SU-DHL-6 (cell line): ENCODE data around the gene CGB3.

Source experiments
- H2AFZ ChIP-seq: fragments of 200-600 bp; sonication (generic); 2 replicates; pipeline ENCODE4 v1.6.1; 2014; ENCODE audit warnings: low read depth, mild to moderate bottlenecking, moderate library complexity, mixed read lengths, antibody characterized with exemption, low read length; ENCODE audit not compliant: severe bottlenecking
- H3F3A ChIP-seq: fragments of 200-600 bp; shearing (Covaris generic); 2 replicates; pipeline ENCODE4 v1.6.0; 2016; ENCODE audit warnings: antibody characterized with exemption, mild to moderate bottlenecking; ENCODE audit not compliant: insufficient read depth
- H3K27ac ChIP-seq: fragments of 200-600 bp; sonication (generic); 2 replicates; pipeline ENCODE4 v1.5.1; 2016; ENCODE audit warnings: low read depth, mild to moderate bottlenecking, low read length, moderate library complexity, mixed read lengths
- H3K27me3 ChIP-seq: fragments of 200-600 bp; sonication (generic), shearing (Covaris generic); 2 replicates; pipeline ENCODE4 v1.6.0; 2014; ENCODE audit warnings: mild to moderate bottlenecking, low read length
- H3K36me3 ChIP-seq: fragments of 200-600 bp; sonication (generic); 2 replicates; pipeline ENCODE4 v1.6.1; 2014; ENCODE audit warnings: mild to moderate bottlenecking, low read length, mixed read lengths
- H3K4me2 ChIP-seq: fragments of 300-600, 200-600 bp; shearing (Covaris generic), sonication (generic); 2 replicates; pipeline ENCODE4 v1.6.0; 2014; ENCODE audit warnings: low read length, low read depth, mild to moderate bottlenecking; ENCODE audit not compliant: poor library complexity, severe bottlenecking
- H3K4me3 ChIP-seq: fragments of 200-600 bp; sonication (generic); 2 replicates; pipeline ENCODE4 v1.5.1; 2014; ENCODE audit warnings: antibody characterized with exemption, low read length, mild to moderate bottlenecking, mixed read lengths; ENCODE audit not compliant: insufficient read depth, poor library complexity, severe bottlenecking
- H3K79me2 ChIP-seq: fragments of 200-600 bp; sonication (generic); 2 replicates; pipeline ENCODE4 v1.6.1; 2014; ENCODE audit warnings: mild to moderate bottlenecking, low read length, moderate library complexity; ENCODE audit not compliant: insufficient read depth
- H3K9ac ChIP-seq: fragments of 200-600 bp; sonication (generic); 2 replicates; pipeline ENCODE4 v1.7.0; 2014; ENCODE audit warnings: mild to moderate bottlenecking, low read length
- H3K9me2 ChIP-seq: fragments of 200-600 bp; sonication (generic); replicated peaks from 2 replicates; pipeline ENCODE4 v1.6.1; 2014; ENCODE audit warnings: low read length; ENCODE audit not compliant: insufficient read depth
- H3K9me3 ChIP-seq: fragments of 200-600 bp; sonication (generic); 2 replicates; pipeline ENCODE4 v1.6.1; 2014; ENCODE audit warnings: low read length, mixed read lengths; ENCODE audit not compliant: insufficient read depth
- H4K20me1 ChIP-seq: fragments of 200-600 bp; sonication (generic); 2 replicates; pipeline ENCODE4 v1.6.1; 2014; ENCODE audit warnings: low read depth, mild to moderate bottlenecking, antibody characterized with exemption, low read length, moderate library complexity, mixed read lengths
- CTCF ChIP-seq: fragments of 200-600 bp; sonication (generic); IDR thresholded peaks from one replicate; pipeline ENCODE4 v1.5.1; 2017; ENCODE audit warnings: antibody characterized with exemption, mild to moderate bottlenecking, low read length, moderate library complexity; ENCODE audit not compliant: insufficient read depth, poor library complexity, severe bottlenecking
- EZH2phosphoT487 ChIP-seq: fragments of 200-600 bp; sonication (generic), shearing (Covaris generic); conservative IDR thresholded peaks from 2 replicates; pipeline ENCODE4 v1.6.1; 2018; ENCODE audit warnings: mild to moderate bottlenecking, antibody characterized with exemption, low read length, moderate library complexity, mixed read lengths

Gene CGB3

DNA sequence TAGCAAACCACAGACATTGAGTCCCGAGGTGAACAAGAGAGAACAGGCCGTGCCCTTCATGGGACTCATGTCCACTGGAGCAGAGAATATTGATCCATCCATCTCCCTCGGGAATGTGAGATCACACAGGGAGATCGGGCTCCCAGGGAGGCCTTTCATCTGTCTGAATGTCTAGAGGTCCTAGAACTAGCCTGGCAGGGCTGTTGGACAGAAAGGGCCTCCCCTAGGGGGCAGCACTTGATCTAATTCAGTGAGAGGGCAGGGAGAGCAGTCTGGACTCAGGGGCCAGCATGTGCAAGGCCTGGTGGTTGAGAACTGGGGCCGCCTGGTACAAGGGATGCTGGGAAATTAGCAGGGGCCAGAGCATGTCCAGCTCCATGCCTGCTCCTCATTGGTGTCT lies 26.2 kb downstream of the CGB3 start:
- Histone ChIP-seq H3K79me2 (peaks cover 41% of the 10 kb centered on the region), H3K9me3 (no peaks in the 10 kb centered on the region), H3K27me3 (no peaks in the 10 kb centered on the region), H3K9ac (no peak overlapping the region), H3K4me3 (no peak overlapping the region), H3K36me3 (no peaks in the 10 kb centered on the region), H3K4me2 (no peak overlapping the region), H3K9me2 (no peaks in the 10 kb centered on the region), H2AFZ (no peak overlapping the region), H4K20me1 (no peaks in the 10 kb centered on the region), H3F3A (no peaks in the 10 kb centered on the region), H3K27ac (no peak overlapping the region)
- TF ChIP-seq EZH2phosphoT487 (no peak), CTCF (peak; percentile 43)

GRCh38 chr19:48994035-48994386 lies 30.1 kb downstream of the CGB3 start:
- Histone ChIP-seq H3K4me3 (peak overlapping the region; percentile 95), H3F3A (no peaks in the 10 kb centered on the region), H3K4me2 (peak overlapping the region; percentile 78), H3K9me3 (no peaks in the 10 kb centered on the region), H2AFZ (peak overlapping the region; percentile 74), H3K79me2 (peaks cover 50% of the 10 kb centered on the region), H3K36me3 (no peaks in the 10 kb centered on the region), H3K9ac (peak overlapping the region; percentile 92), H4K20me1 (no peaks in the 10 kb centered on the region), H3K9me2 (no peaks in the 10 kb centered on the region), H3K27ac (peak overlapping the region; percentile 89), H3K27me3 (no peaks in the 10 kb centered on the region)
- no peak for TF ChIP-seq EZH2phosphoT487
- no peak for TF ChIP-seq CTCF

- H3K9me2 ChIP-seq = no peaks in the 10 kb centered on the region
- no peaks in the 10 kb centered on the region for H3K36me3 ChIP-seq
- H4K20me1 ChIP-seq = no peaks in the 10 kb centered on the region
- H3K27ac ChIP-seq = peak within 1 kb of the TSS; percentile 89
- no peaks in the 10 kb centered on the region for H3K9me3 ChIP-seq
- no peaks in the 10 kb centered on the region for H3F3A ChIP-seq
- peak within 1 kb of the TSS; percentile 91 for H3K4me2 ChIP-seq
- peak within 1 kb of the TSS; percentile 92 for H3K9ac ChIP-seq
- TF ChIP-seq EZH2phosphoT487 (no peak), CTCF (peak; percentile 80)
- H2AFZ ChIP-seq = peak within 1 kb of the TSS; percentile 74
- H3K4me3 ChIP-seq = peak within 1 kb of the TSS; percentile 97
- H3K79me2 ChIP-seq = peaks cover 50% of the 10 kb centered on the region
- H3K27me3 ChIP-seq = no peaks in the 10 kb centered on the region
Observed at GRCh38 chr19:48993175-48994034, 30.7 kb downstream of the CGB3 start, which contains the start of the genes GYS1 and RUVBL2. Gene GYS1 (minus strand): TSS chr19:48993309. CDS start chr19:48993112, 197 bp downstream. Gene RUVBL2 (plus strand): TSS chr19:48993887. CDS start chr19:48993912, 25 bp downstream.
